Breast epithelium (tissue), 3 donors: ENCODE data around the gene MCOLN2.

ENCODE experiments used
- POLR2A ChIP-seq: fragments of 450-650 bp; IDR thresholded peaks from one replicate; pipeline ENCODE4 v1.6.1; 2016; ENCODE audit warnings: antibody characterized with exemption, mild to moderate bottlenecking, moderate library complexity
- POLR2AphosphoS5 ChIP-seq, 3 donors: sonication (generic); formaldehyde crosslinking; IDR thresholded peaks; one replicate each; pipeline ENCODE4 v1.6.1; 2017; ENCODE audit warnings: antibody characterized with exemption in 3 of 3

- no peak for TF ChIP-seq POLR2A
- no peak for TF ChIP-seq POLR2AphosphoS5 (IDR thresholded peaks at IDR 0.05)
Observed at GRCh38 chr1:84967666-84968065, 29.2 kb downstream of the MCOLN2 start.
